GM12878 (cell line): ENCODE results near the gene EMC6.

Source experiments
- CBX3 ChIP-seq: fragments of 200-600 bp; sonication (generic); IDR thresholded peaks from 2 replicates; pipeline ENCODE4 v1.6.1; 2016; ENCODE audit warnings: low read depth, borderline replicate concordance
- CEBPB ChIP-seq, 2 experiments: fragments of 150-350 bp in 1 of 2; IDR thresholded peaks; 2 replicates each; pipeline ENCODE4 v1.6.1; 2012 to 2014; ENCODE audit warnings: low read depth in 2 of 2, low read length in 2 of 2, borderline replicate concordance in 1 of 2, inconsistent platforms in 1 of 2
- CHD2 ChIP-seq: IDR thresholded peaks from 2 replicates; pipeline ENCODE4 v1.6.1; 2011; ENCODE audit warnings: low read depth, low read length, improper control_type of control experiment, borderline replicate concordance
- CTCF ChIP-seq, 3 experiments: IDR thresholded peaks in 2 of 3; conservative IDR thresholded peaks in 1 of 3; 2 replicates each; pipeline ENCODE4 v1.5.1; 2011; ENCODE audit warnings: low read depth in 3 of 3, low read length in 3 of 3, mild to moderate bottlenecking in 3 of 3, control low read depth in 2 of 3, moderate library complexity in 2 of 3, inconsistent platforms in 1 of 3, mixed read lengths in 1 of 3; ENCODE audit not compliant: control insufficient read depth in 2 of 3, insufficient read depth in 1 of 3; ENCODE audit errors: extremely low read depth in 1 of 3
- E2F4 ChIP-seq: IDR thresholded peaks from 2 replicates; pipeline ENCODE4 v1.6.1; 2012; ENCODE audit warnings: low read depth, low read length, improper control_type of control experiment
- EP300 ChIP-seq, 2 experiments: fragments of 150-350 bp in 1 of 2; IDR thresholded peaks; 2 replicates each; pipeline ENCODE4 v1.6.1; 2011 to 2012; ENCODE audit warnings: low read depth in 2 of 2, low read length in 2 of 2, borderline replicate concordance in 1 of 2, improper control_type of control experiment in 1 of 2, inconsistent platforms in 1 of 2; ENCODE audit not compliant: control insufficient read depth in 1 of 2
- EZH2 ChIP-seq: IDR thresholded peaks from 2 replicates; pipeline ENCODE4 v1.6.1; 2012; ENCODE audit warnings: low read depth, mild to moderate bottlenecking, control low read depth, inconsistent platforms, low read length, borderline replicate concordance; ENCODE audit not compliant: control insufficient read depth
- POLR2AphosphoS5 ChIP-seq: IDR thresholded peaks from 2 replicates; pipeline ENCODE4 v1.6.1; 2011; ENCODE audit warnings: mild to moderate bottlenecking, low read length, inconsistent platforms
- RFX5 ChIP-seq: IDR thresholded peaks from 2 replicates; pipeline ENCODE4 v1.6.1; 2011; ENCODE audit warnings: low read depth, low read length, improper control_type of control experiment
- ZNF687 ChIP-seq: fragments of 450-650 bp; IDR thresholded peaks from 2 replicates; pipeline ENCODE4 v1.6.1; 2017; ENCODE audit warnings: mild to moderate bottlenecking, moderate library complexity

GRCh38 chr17:3660311-3660891 lies 8.2 kb upstream of the EMC6 start:
- TF ChIP-seq EP300 (IDR thresholded peaks at IDR 0.05; ENCODE audit: borderline replicate concordance in 1 of 2, control insufficient read depth in 1 of 2, low read depth in 2 of 2, low read length in 2 of 2): no peak
- TF ChIP-seq CTCF (IDR thresholded peaks at IDR 0.05 in 2 of 3, conservative IDR thresholded peaks at IDR 0.05 in 1 of 3; ENCODE audit: control insufficient read depth in 2 of 3, extremely low read depth in 1 of 3, insufficient read depth in 1 of 3, low read depth in 3 of 3, low read length in 3 of 3): no peak
- no peak for TF ChIP-seq CBX3
- no peak for TF ChIP-seq CEBPB (IDR thresholded peaks at IDR 0.05; ENCODE audit: borderline replicate concordance in 1 of 2, low read depth in 2 of 2, low read length in 2 of 2)
- TF ChIP-seq E2F4: no peak
- no peak for TF ChIP-seq RFX5
- no peak for TF ChIP-seq CHD2
- no peak for TF ChIP-seq POLR2AphosphoS5
- no peak for TF ChIP-seq EZH2
- no peak for TF ChIP-seq ZNF687
